Measurements from ENCODE around the gene LIPC. TPM values are rescaled to one million over a fixed set of nuclear protein-coding genes. Genes with fewer than 3 reads are reported as not detected.

The LIPC gene
- total RNA-seq, 2 donors from 2014 or later: not detected

DNA sequence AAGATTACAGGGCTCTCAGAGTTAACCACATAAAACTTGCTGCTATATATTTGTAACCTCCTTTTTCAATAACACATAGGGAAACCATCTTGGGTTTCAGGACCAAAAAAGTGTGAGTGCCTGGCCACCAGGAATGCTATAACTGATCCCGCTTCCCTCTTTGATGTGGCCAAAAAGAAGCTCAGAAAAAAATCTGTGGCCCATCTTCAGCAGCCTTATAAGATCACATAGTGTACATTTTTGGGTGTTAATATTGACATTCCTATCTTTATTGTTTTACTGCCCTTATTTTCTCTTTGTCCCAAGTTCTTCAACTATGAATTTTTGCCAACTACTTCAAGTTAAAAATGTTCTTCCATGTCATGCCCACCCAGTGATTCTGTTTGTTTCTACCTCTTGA is 102.8 kb downstream of the LIPC start:
- DNase-seq (ENCODE audit: low spot score): no peak
- Histone ChIP-seq H3K27me3 (replicated peaks; ENCODE audit: insufficient read depth) (no peaks in the 10 kb centered on the region), H3K4me1 (ENCODE audit: control insufficient read depth in 1 of 2, low read depth in 2 of 2) (no peaks in the 10 kb centered on the region), H3K27ac (no peak overlapping the region), H3K36me3 (no peaks in the 10 kb centered on the region), H3K9me3 (no peaks in the 10 kb centered on the region), H3K4me3 (no peak overlapping the region)
- no peak for ATAC-seq (ENCODE audit: insufficient number of reproducible peaks, low FRiP score, low read depth)
- no peak for TF ChIP-seq CTCF (IDR thresholded peaks at IDR 0.05)

- Histone ChIP-seq H3K4me3 (no peak overlapping the region), H3K36me3 (no peaks in the 10 kb centered on the region), H3K9me3 (no peaks in the 10 kb centered on the region), H3K27me3 (replicated peaks; ENCODE audit: insufficient read depth) (no peaks in the 10 kb centered on the region), H3K4me1 (ENCODE audit: control insufficient read depth in 1 of 2, low read depth in 2 of 2) (no peaks in the 10 kb centered on the region), H3K27ac (no peak overlapping the region)
- TF ChIP-seq CTCF (IDR thresholded peaks at IDR 0.05): no peak
- no peak for ATAC-seq (ENCODE audit: insufficient number of reproducible peaks, low FRiP score, low read depth)
- no peak for DNase-seq (ENCODE audit: low spot score)
These were observed 103.5 kb downstream of the LIPC start for GRCh38 chr15:58535337-58535736.

- no peak for ATAC-seq (ENCODE audit: insufficient number of reproducible peaks, low FRiP score, low read depth)
These were observed 104.1 kb downstream of the LIPC start for GRCh38 chr15:58535894-58536293.

GRCh38 chr15:58536414-58536813 is 104.6 kb downstream of the LIPC start:
- Histone ChIP-seq H3K36me3 (no peaks in the 10 kb centered on the region), H3K27ac (no peak overlapping the region), H3K4me3 (no peak overlapping the region), H3K9me3 (no peaks in the 10 kb centered on the region), H3K27me3 (replicated peaks; ENCODE audit: insufficient read depth) (no peaks in the 10 kb centered on the region), H3K4me1 (ENCODE audit: control insufficient read depth in 1 of 2, low read depth in 2 of 2) (no peaks in the 10 kb centered on the region)
- no peak for ATAC-seq (ENCODE audit: insufficient number of reproducible peaks, low FRiP score, low read depth)
- no peak for TF ChIP-seq CTCF (IDR thresholded peaks at IDR 0.05)
- no peak for DNase-seq (ENCODE audit: low spot score)

More at GRCh38 chr15:58535894-58536293, 104.1 kb downstream of the LIPC start:
- H3K4me3 ChIP-seq: no peak overlapping the region
- no peaks in the 10 kb centered on the region for H3K9me3 ChIP-seq
- H3K27ac ChIP-seq: no peak overlapping the region
- H3K4me1 ChIP-seq (ENCODE audit: control insufficient read depth in 1 of 2, low read depth in 2 of 2): no peaks in the 10 kb centered on the region
- DNase-seq (ENCODE audit: low spot score): no peak
- TF ChIP-seq CTCF (IDR thresholded peaks at IDR 0.05): no peak
- no peaks in the 10 kb centered on the region for H3K27me3 ChIP-seq (replicated peaks; ENCODE audit: insufficient read depth)
- H3K36me3 ChIP-seq: no peaks in the 10 kb centered on the region

- no peak overlapping the region for H3K4me3 ChIP-seq
These were observed 105.2 kb downstream of the LIPC start for GRCh38 chr15:58537033-58537432.

More at GRCh38 chr15:58537033-58537432, 105.2 kb downstream of the LIPC start:
- TF ChIP-seq CTCF (IDR thresholded peaks at IDR 0.05): no peak
- DNase-seq (ENCODE audit: low spot score) (no peak), ATAC-seq (ENCODE audit: insufficient number of reproducible peaks, low FRiP score, low read depth) (no peak)
- no peaks in the 10 kb centered on the region for H3K9me3 ChIP-seq
- no peak overlapping the region for H3K27ac ChIP-seq
- H3K4me1 ChIP-seq (ENCODE audit: control insufficient read depth in 1 of 2, low read depth in 2 of 2): no peaks in the 10 kb centered on the region
- no peaks in the 10 kb centered on the region for H3K27me3 ChIP-seq (replicated peaks; ENCODE audit: insufficient read depth)
- H3K36me3 ChIP-seq: no peaks in the 10 kb centered on the region

Data from thoracic aorta (tissue), 2 donors.